GM12878 (cell line): ENCODE data around the gene MAP3K5. TPM values are rescaled to one million over a fixed set of nuclear protein-coding genes. Genes with fewer than 3 reads are reported as not detected.

Experiments used
- BHLHE40 ChIP-seq, 2 experiments: fragments of 450-650 bp in 1 of 2; IDR thresholded peaks; 2 replicates each; pipeline ENCODE4 v1.6.1; 2011 to 2017; ENCODE audit warnings: low read depth in 2 of 2, borderline replicate concordance in 1 of 2, improper control_type of control experiment in 1 of 2, low read length in 1 of 2, mild to moderate bottlenecking in 1 of 2
- BRCA1 ChIP-seq: IDR thresholded peaks from 2 replicates; pipeline ENCODE4 v1.6.1; 2011; ENCODE audit warnings: low read depth, low read length, improper control_type of control experiment
- E4F1 ChIP-seq: fragments of 450-650 bp; IDR thresholded peaks from 2 replicates; pipeline ENCODE4 v1.6.1; 2018; ENCODE audit warnings: borderline replicate concordance, mild to moderate bottlenecking; ENCODE audit not compliant: partially characterized antibody
- FOXM1 ChIP-seq: IDR thresholded peaks from 2 replicates; pipeline ENCODE4 v1.6.1; 2012; ENCODE audit warnings: low read depth, mild to moderate bottlenecking, inconsistent platforms, low read length, moderate library complexity
- IRF4 ChIP-seq: IDR thresholded peaks from 2 replicates; pipeline ENCODE4 v1.6.1; 2011; ENCODE audit warnings: low read depth, low read length
- JUNB ChIP-seq: IDR thresholded peaks from 2 replicates; pipeline ENCODE4 v1.6.1; 2016; ENCODE audit warnings: antibody characterized with exemption, mild to moderate bottlenecking
- MLLT1 ChIP-seq: fragments of 450-650 bp; IDR thresholded peaks from 2 replicates; pipeline ENCODE4 v1.6.1; 2016; ENCODE audit warnings: mild to moderate bottlenecking
- PKNOX1 ChIP-seq: fragments of 450-650 bp; IDR thresholded peaks from 2 replicates; pipeline ENCODE4 v1.6.1; 2016; ENCODE audit warnings: mild to moderate bottlenecking
- SKIL ChIP-seq: fragments of 450-650 bp; IDR thresholded peaks from 2 replicates; pipeline ENCODE4 v1.6.1; 2017; ENCODE audit warnings: mild to moderate bottlenecking, low read depth, inconsistent platforms; ENCODE audit not compliant: poor library complexity, severe bottlenecking
- SUPT20H ChIP-seq: IDR thresholded peaks from 2 replicates; pipeline ENCODE4 v1.6.1; 2011; ENCODE audit warnings: low read depth, mild to moderate bottlenecking, low read length, moderate library complexity, borderline replicate concordance; ENCODE audit not compliant: control insufficient read depth
- YY1 ChIP-seq: IDR thresholded peaks from 2 replicates; pipeline ENCODE4 v1.6.1; 2011; ENCODE audit warnings: low read depth, mild to moderate bottlenecking, low read length
- ZNF592 ChIP-seq: fragments of 450-650 bp; IDR thresholded peaks from 2 replicates; pipeline ENCODE4 v1.6.1; 2017; ENCODE audit warnings: mild to moderate bottlenecking, moderate library complexity
- ZSCAN29 ChIP-seq: fragments of 450-650 bp; IDR thresholded peaks from 2 replicates; pipeline ENCODE4 v1.6.1; 2017; ENCODE audit warnings: mild to moderate bottlenecking, moderate library complexity
- polyA plus RNA-seq, 11 experiments: library from polyadenylated mRNA; depleted of rRNA in 4 of 11; unstranded in 6 of 11; stranded (reverse) in 5 of 11; fragments of >200 nt; fragmentation: Nextera tagmentation in 4 of 11; fragmentation: Illumina TruSeq in 1 of 11; extraction: Ambion mirVana in 4 of 11; extraction: Trizol in 1 of 11; gene quantifications; 1 replicate in 1 of 11; 2 replicates in 10 of 11; pipeline versions ENCODE4 v1.2.1 to v1.2.3, GENCODE V29; 2011 to 2016; ENCODE audit warnings: inconsistent platforms in 2 of 11, missing spikeins in 2 of 11, low read depth in 1 of 11
- total RNA-seq, 4 experiments: library from RNA; depleted of rRNA in 3 of 4; stranded (reverse); fragments of >200 nt in 3 of 4; fragmentation: Illumina TruSeq in 1 of 4; extraction: Trizol in 1 of 4; gene quantifications; 2 replicates each; pipeline versions ENCODE4 v1.2.1 to v1.2.3, GENCODE V29; 2013 to 2021

Gene MAP3K5
- total and polyA plus RNA-seq, 10 of the 15 experiments (the other 5 are each of a cell fraction or from before 2014, with no cell fraction given), result 5.4 to 34.3 (median 26.4) TPM

- TF ChIP-seq E4F1 (peak; percentile 17), PKNOX1 (0 out of 2 replicates have a peak, but pooled peaks have one; percentile 14), BHLHE40 (IDR thresholded peaks at IDR 0.05; ENCODE audit: borderline replicate concordance in 1 of 2, low read depth in 2 of 2, low read length in 1 of 2) (peak; percentile 49 to 72), SUPT20H (no peak), FOXM1 (no peak; the same call in 1 of the 2 replicates), IRF4 (0 out of 2 replicates have a peak, but pooled peaks have one; percentile 10), MLLT1 (peak; percentile 93), JUNB (no peak; the same call in 1 of the 2 replicates), BRCA1 (no peak), ZNF592 (peak; percentile 90), YY1 (peak; percentile 75), ZSCAN29 (no peak; the same call in 1 of the 2 replicates), SKIL (no peak)
These were observed at the start of gene MAP3K5 (continued) for GRCh38 chr6:136792410-136793262.
